SH-SY5Y (cell line): ENCODE data around the gene COL15A1.

Experiments
- GATA2 ChIP-seq: IDR thresholded peaks from 2 replicates; pipeline ENCODE4 v1.6.1; 2011; ENCODE audit warnings: mild to moderate bottlenecking, low read depth, low read length
- GATA3 ChIP-seq: IDR thresholded peaks from 2 replicates; pipeline ENCODE4 v1.6.1; 2011; ENCODE audit warnings: low read depth, mild to moderate bottlenecking, low read length, moderate library complexity

COL15A1 gene

GRCh38 chr9:99025616-99026270 lies 82.0 kb downstream of the COL15A1 start:
- TF ChIP-seq GATA2 (no peak), GATA3 (no peak)

GRCh38 chr9:99026271-99026955 lies 82.7 kb downstream of the COL15A1 start:
- TF ChIP-seq GATA3 (no peak), GATA2 (no peak)

DNA sequence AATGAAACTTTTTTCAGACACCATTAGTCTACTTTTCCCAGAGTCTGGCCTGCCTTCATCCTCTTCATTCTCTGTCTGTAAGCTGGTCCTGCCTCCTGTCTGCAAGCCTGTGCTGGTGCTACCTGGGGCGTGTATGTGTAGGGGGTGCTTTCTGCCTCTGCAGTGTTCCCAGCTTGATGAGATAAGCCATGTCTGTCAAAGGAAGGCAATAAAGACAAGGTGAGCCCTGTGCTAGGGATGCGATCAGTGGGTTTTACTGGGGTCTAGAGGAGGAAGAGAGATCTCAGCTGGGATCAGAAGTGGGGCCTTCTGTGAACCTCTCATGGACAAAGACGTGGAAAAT lies 83.2 kb downstream of the COL15A1 start:
- TF ChIP-seq GATA2: no peak
- TF ChIP-seq GATA3: no peak

DNA sequence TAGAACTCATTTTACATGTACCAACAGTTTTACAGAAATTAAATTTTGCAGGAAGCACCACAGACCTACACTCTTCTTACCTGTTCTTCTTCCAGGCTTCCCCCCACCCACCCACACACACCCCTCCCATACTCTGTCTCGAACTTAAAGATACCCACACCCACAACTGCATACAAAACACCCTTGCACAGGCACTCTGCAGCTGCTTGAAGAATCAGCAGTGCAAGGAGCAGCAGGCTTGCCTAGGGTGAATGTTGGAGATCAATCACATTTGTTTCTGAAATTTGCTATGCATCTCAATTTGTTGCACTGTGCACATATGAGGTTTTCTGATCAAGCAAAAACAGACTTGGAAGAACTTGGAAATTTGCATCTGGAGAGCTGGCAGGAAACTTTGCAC lies 83.7 kb downstream of the COL15A1 start:
- TF ChIP-seq GATA3 (no peak), GATA2 (no peak)

DNA sequence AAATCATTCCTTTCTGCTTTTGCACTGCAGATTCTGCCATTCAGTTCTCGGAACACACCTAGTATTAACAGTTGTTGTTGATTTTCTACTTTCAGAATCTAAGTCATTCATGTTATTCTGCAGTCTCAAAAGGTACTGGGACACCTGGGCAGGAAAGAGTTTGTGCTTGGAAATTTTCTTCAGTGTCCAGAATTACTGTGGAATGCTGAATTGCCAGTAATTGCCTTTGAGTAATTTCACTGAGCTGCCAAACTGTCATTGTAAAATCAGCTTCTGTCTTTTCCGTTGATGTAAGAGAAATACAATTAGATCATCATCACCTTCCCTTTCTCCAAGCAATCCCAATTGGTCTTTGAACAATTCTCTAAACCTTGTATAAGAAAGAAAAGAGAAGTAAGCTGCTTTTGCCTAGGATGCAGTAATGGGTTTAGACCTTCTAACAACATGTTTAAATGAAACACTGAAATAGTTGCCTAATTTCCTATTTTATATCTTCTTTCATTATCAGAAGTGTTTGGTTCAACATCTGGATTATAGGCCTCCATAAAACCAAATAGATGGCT lies 85.5 kb downstream of the COL15A1 start:
- no peak for TF ChIP-seq GATA2
- no peak for TF ChIP-seq GATA3

DNA sequence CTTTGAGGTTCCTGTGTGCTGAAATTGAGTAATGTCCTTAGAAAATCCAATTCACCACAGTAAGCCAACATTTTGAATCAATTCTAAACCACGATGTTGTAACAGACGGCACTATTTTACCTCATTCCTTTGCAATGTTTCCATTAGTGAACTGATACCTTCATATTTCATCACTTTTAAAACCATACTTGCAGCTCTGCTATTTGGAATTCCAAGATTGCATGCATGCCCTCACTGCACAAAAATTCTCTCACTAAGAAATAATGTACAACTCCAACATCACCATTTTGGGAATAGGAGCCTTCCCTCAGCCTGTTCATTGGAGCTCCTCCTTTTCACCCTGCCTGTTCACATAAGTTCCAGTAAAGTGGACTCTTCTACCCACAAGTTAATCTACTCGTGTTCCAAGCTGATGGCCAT lies 86.4 kb downstream of the COL15A1 start:
- TF ChIP-seq GATA2 (no peak), GATA3 (no peak)

DNA sequence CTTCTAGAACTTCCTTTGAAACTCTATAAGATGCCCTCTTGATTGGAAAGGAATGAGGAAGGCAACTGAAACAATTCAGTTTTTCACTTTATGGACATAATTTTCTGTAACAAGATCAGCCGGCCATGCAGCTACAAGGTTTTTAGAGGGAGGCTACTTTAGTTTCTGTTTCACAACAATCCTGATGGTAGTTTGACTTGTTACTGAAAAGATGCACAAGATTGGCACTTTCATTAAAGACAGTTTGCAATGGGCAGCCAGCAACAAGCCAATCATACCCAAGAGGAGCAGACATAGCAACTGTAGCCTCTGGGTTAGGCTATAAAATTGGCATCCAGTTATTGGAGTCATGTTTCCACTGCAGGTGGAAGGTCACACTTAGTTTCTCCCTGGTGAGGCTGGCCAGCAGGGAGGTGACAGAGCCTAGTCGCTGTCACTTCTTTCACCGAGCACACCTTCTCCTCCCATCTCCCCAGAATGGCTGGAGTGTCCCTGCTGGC lies 87.0 kb downstream of the COL15A1 start:
- TF ChIP-seq GATA2 (no peak), GATA3 (no peak)

DNA sequence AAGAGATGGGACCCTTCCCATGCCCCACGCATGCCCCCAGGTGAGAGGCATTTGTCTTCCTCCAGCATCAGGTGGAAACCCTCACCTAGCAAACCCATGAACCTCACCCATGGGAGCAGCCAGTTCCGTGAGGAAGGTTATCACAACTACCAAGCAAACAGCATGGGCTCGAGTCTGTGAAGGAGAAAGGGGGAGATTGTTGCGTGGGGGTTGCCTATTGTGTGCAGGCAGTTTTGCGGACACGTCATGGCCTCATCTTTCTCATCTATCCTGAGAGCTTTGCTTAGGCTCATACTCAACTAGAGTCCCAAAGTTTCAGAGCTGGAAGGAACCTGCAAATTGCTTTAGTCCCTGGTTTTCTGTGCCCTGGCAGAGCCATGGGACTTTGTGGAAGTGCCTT lies 87.6 kb downstream of the COL15A1 start:
- TF ChIP-seq GATA2: no peak
- TF ChIP-seq GATA3: no peak

DNA sequence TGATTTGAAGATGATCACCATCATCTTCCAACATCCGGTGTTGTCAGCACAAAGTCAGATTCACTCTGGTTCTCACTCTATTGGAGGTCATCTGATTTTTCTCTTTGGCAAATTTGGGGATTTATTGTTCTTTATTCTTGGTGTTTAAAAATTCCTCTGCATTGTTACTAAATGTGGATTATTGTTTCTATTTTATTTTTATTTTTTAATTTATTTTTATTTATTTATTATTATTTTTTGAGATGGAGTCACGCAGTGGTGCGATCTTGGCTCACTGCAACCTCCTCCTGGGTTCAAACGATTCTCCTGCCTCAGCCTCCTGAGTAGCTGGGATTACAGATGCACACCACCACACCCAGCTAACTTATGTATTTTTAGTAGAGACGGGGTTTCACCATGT lies 88.3 kb downstream of the COL15A1 start:
- TF ChIP-seq GATA2 (no peak), GATA3 (no peak)

DNA sequence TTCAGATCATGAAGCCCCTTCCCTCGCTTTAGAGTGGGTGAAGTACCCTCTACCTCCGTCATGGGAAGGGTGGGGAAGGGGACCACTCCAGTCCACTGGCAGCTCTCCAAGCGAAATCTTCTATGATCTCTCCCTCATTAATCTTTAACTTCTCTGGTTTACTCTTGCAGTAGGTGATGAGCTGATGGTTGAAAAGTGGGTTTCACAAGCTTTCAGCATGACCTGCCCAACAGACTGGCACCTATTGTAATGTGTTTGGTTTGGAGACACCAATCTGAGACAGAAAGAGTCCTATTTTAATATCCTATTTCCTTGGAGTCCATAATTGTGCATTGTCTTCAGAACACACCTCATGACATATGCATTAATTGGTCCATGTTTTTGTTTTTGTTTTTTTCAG lies 90.4 kb downstream of the COL15A1 start:
- TF ChIP-seq GATA3: no peak
- TF ChIP-seq GATA2: no peak

GRCh38 chr9:99035313-99035712 lies 91.6 kb downstream of the COL15A1 start:
- TF ChIP-seq GATA2: no peak
- no peak for TF ChIP-seq GATA3

- no peak for TF ChIP-seq GATA2
- no peak for TF ChIP-seq GATA3
Observed at GRCh38 chr9:99037769-99038483, 94.2 kb downstream of the COL15A1 start.

DNA sequence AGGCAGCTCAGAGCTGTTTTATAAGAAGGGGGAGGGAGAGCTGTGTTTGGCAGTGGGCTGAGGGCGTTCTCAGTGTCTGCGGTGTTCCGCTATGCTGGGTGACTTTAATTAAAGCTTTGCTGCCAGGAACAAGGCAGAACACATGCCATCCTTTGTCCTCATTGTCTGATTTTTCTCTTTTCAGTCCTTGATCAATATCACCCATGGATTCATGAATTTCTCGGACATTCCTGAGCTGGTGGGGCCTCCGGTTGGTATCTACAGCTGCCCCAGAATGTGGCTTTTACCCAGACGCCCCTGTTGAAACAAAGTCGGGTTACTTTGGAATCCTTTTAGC lies 94.7 kb downstream of the COL15A1 start:
- TF ChIP-seq GATA2 (no peak), GATA3 (no peak)

- TF ChIP-seq GATA2 (no peak), GATA3 (no peak)
Observed at GRCh38 chr9:99039505-99040182, 95.9 kb downstream of the COL15A1 start.
